HEK293 (cell line): ENCODE results near the gene RDX.
A peak's percentile ranks its signal among the peaks of the same experiment; 100 is the strongest.

ENCODE experiments used
- CTCF ChIA-PET: fragments of 350-600 bp; formaldehyde crosslinking; extraction: SDS; loops from one replicate; lab custom pipeline; 2021; ENCODE audit warnings: antibody characterized with exemption; lab: Yijun Ruan, JAX
- POLR2A ChIA-PET: fragments of 300-600 bp; formaldehyde crosslinking; extraction: SDS; loops from one replicate; lab custom pipeline; 2020; ENCODE audit warnings: antibody characterized with exemption, inconsistent platforms; lab: Yijun Ruan, JAX
- H3K27ac ChIP-seq: fragments of 200-500 bp; sonication (Bioruptor generic); 2 replicates; pipeline ENCODE4 v1.5.1; 2014; ENCODE audit warnings: low read depth, low read length, control low read depth, inconsistent platforms; ENCODE audit errors: extremely low read depth
- H3K36me3 ChIP-seq, 2 experiments: fragments of 200-500 bp in 1 of 2; sonication (Bioruptor generic) in 1 of 2; 1 replicate in 1 of 2; 2 replicates in 1 of 2; pipeline ENCODE4 v1.5.1; 2014 to 2017; ENCODE audit warnings: inconsistent platforms in 2 of 2, low read length in 2 of 2; ENCODE audit not compliant: control insufficient read depth in 2 of 2, insufficient read depth in 1 of 2
- H3K4me1 ChIP-seq: fragments of 200-500 bp; sonication (Bioruptor generic); 2 replicates; pipeline ENCODE4 v1.5.1; 2014; ENCODE audit warnings: mild to moderate bottlenecking, low read length, inconsistent platforms; ENCODE audit not compliant: control insufficient read depth, insufficient read depth
- H3K4me3 ChIP-seq: 2 replicates; pipeline ENCODE4 v1.5.1; 2011; ENCODE audit warnings: low read depth, mild to moderate bottlenecking, control low read depth, low read length, moderate library complexity
- H3K9me3 ChIP-seq: fragments of 200-500 bp; sonication (Bioruptor generic); 2 replicates; pipeline ENCODE4 v1.5.1; 2014; ENCODE audit warnings: low read depth, low read length, inconsistent platforms; ENCODE audit not compliant: control insufficient read depth, insufficient read depth
- IKZF3 ChIP-seq: fragments of 450-650 bp; IDR thresholded peaks from 2 replicates; pipeline ENCODE4 v1.5.0; 2018; ENCODE audit warnings: missing biosample characterization, mild to moderate bottlenecking, missing genetic modification characterization, moderate library complexity
- MZF1 ChIP-seq: fragments of 450-650 bp; formaldehyde crosslinking; IDR thresholded peaks from 2 replicates; pipeline ENCODE4 v1.5.1; 2017; ENCODE audit warnings: missing biosample characterization, missing genetic modification characterization, borderline replicate concordance
- TRIM28 ChIP-seq: IDR thresholded peaks from 2 replicates; pipeline ENCODE4 v1.6.1; 2011; ENCODE audit warnings: low read length, control low read depth, borderline replicate concordance
- YY1 ChIP-seq: fragments of 450-650 bp; formaldehyde crosslinking; IDR thresholded peaks from 2 replicates; pipeline ENCODE4 v1.5.1; 2018; ENCODE audit warnings: missing biosample characterization, missing genetic modification characterization
- ZBTB1 ChIP-seq: fragments of 450-650 bp; formaldehyde crosslinking; IDR thresholded peaks from 2 replicates; pipeline ENCODE4 v1.5.1; 2016; ENCODE audit warnings: missing biosample characterization, missing genetic modification characterization
- ZBTB21 ChIP-seq: fragments of 450-650 bp; formaldehyde crosslinking; IDR thresholded peaks from 2 replicates; pipeline ENCODE4 v1.5.1; 2017; ENCODE audit warnings: missing biosample characterization, missing genetic modification characterization
- ZBTB48 ChIP-seq: fragments of 450-650 bp; formaldehyde crosslinking; IDR thresholded peaks from 2 replicates; pipeline ENCODE4 v1.5.1; 2016; ENCODE audit warnings: missing biosample characterization, missing genetic modification characterization
- ZEB2 ChIP-seq: fragments of 450-650 bp; formaldehyde crosslinking; IDR thresholded peaks from 2 replicates; pipeline ENCODE4 v1.5.1; 2016; ENCODE audit warnings: missing biosample characterization, missing genetic modification characterization
- ZNF112 ChIP-seq: fragments of 450-650 bp; formaldehyde crosslinking; IDR thresholded peaks from 2 replicates; pipeline ENCODE4 v1.5.0; 2017; ENCODE audit warnings: missing biosample characterization, missing genetic modification characterization
- ZNF121 ChIP-seq: fragments of 450-650 bp; formaldehyde crosslinking; IDR thresholded peaks from 2 replicates; pipeline ENCODE4 v1.5.1; 2016; ENCODE audit warnings: missing biosample characterization, missing genetic modification characterization
- ZNF140 ChIP-seq: fragments of 450-650 bp; formaldehyde crosslinking; IDR thresholded peaks from 2 replicates; pipeline ENCODE4 v1.5.1; 2016; ENCODE audit warnings: missing biosample characterization, missing genetic modification characterization
- ZNF175 ChIP-seq: fragments of 450-650 bp; formaldehyde crosslinking; IDR thresholded peaks from 2 replicates; pipeline ENCODE4 v1.5.1; 2016; ENCODE audit warnings: missing biosample characterization, missing genetic modification characterization
- ZNF184 ChIP-seq: fragments of 450-650 bp; IDR thresholded peaks from 2 replicates; pipeline ENCODE4 v1.5.1; 2018; ENCODE audit warnings: missing biosample characterization, mild to moderate bottlenecking, missing genetic modification characterization
- ZNF19 ChIP-seq: fragments of 450-650 bp; formaldehyde crosslinking; IDR thresholded peaks from 2 replicates; pipeline ENCODE4; 2016; ENCODE audit warnings: missing biosample characterization, missing genetic modification characterization, low read depth
- ZNF202 ChIP-seq: fragments of 450-650 bp; formaldehyde crosslinking; IDR thresholded peaks from 2 replicates; pipeline ENCODE4 v1.5.1; 2016; ENCODE audit warnings: missing biosample characterization, missing genetic modification characterization, borderline replicate concordance
- ZNF292 ChIP-seq: fragments of 450-650 bp; formaldehyde crosslinking; IDR thresholded peaks from 2 replicates; pipeline ENCODE4 v1.5.1; 2016; ENCODE audit warnings: low read depth, missing biosample characterization, missing genetic modification characterization, borderline replicate concordance
- ZNF311 ChIP-seq: fragments of 450-650 bp; formaldehyde crosslinking; IDR thresholded peaks from 2 replicates; pipeline ENCODE4 v1.5.1; 2017; ENCODE audit warnings: missing biosample characterization, missing genetic modification characterization, borderline replicate concordance
- ZNF324 ChIP-seq: fragments of 450-650 bp; formaldehyde crosslinking; IDR thresholded peaks from 2 replicates; pipeline ENCODE4 v1.5.1; 2016; ENCODE audit warnings: missing biosample characterization, missing genetic modification characterization
- ZNF48 ChIP-seq: fragments of 450-650 bp; formaldehyde crosslinking; IDR thresholded peaks from 2 replicates; pipeline ENCODE4 v1.5.1; 2016; ENCODE audit warnings: missing biosample characterization, missing genetic modification characterization
- ZNF501 ChIP-seq: fragments of 450-650 bp; formaldehyde crosslinking; IDR thresholded peaks from 2 replicates; pipeline ENCODE4 v1.5.1; 2016; ENCODE audit warnings: missing biosample characterization, missing genetic modification characterization
- ZNF585B ChIP-seq: fragments of 450-650 bp; formaldehyde crosslinking; IDR thresholded peaks from 2 replicates; pipeline ENCODE4 v1.5.1; 2016; ENCODE audit warnings: missing biosample characterization, missing genetic modification characterization
- ZNF596 ChIP-seq: fragments of 450-650 bp; IDR thresholded peaks from 2 replicates; pipeline ENCODE4 v1.5.0; 2018; ENCODE audit warnings: missing biosample characterization, mild to moderate bottlenecking, missing genetic modification characterization, moderate library complexity
- ZNF600 ChIP-seq: fragments of 450-650 bp; formaldehyde crosslinking; IDR thresholded peaks from 2 replicates; pipeline ENCODE4 v1.5.1; 2016; ENCODE audit warnings: missing biosample characterization, missing genetic modification characterization
- ZNF624 ChIP-seq: fragments of 450-650 bp; formaldehyde crosslinking; IDR thresholded peaks from 2 replicates; pipeline ENCODE4 v1.5.1; 2017; ENCODE audit warnings: missing biosample characterization, missing genetic modification characterization
- ZNF658 ChIP-seq: fragments of 450-650 bp; formaldehyde crosslinking; IDR thresholded peaks from 2 replicates; pipeline ENCODE4; 2016; ENCODE audit warnings: missing biosample characterization, missing genetic modification characterization
- ZNF830 ChIP-seq: fragments of 450-650 bp; IDR thresholded peaks from 2 replicates; pipeline ENCODE4 v1.5.0; 2018; ENCODE audit warnings: missing biosample characterization, missing genetic modification characterization, low read depth, mild to moderate bottlenecking, moderate library complexity
- ZXDB ChIP-seq: fragments of 450-650 bp; formaldehyde crosslinking; IDR thresholded peaks from 2 replicates; pipeline ENCODE4 v1.5.1; 2016; ENCODE audit warnings: missing biosample characterization, missing genetic modification characterization
- TF ChIP-seq, protein P1 (sequence below): fragments of 450-650 bp; formaldehyde crosslinking; IDR thresholded peaks from 2 replicates; pipeline ENCODE4 v1.5.1; 2017; ENCODE audit warnings: missing biosample characterization, missing genetic modification characterization

Gene RDX

GRCh38 chr11:110331626-110332025 is 35.2 kb upstream of the RDX start (continued):
- TF ChIP-seq ZBTB48 (tag by site-specific recombination), result no peak
- no peak for TF ChIP-seq ZNF658
- no peak for TF ChIP-seq ZNF112 (tag by site-specific recombination)

- POLR2A ChIA-PET, result interaction anchor here (1.1 kb wide), 1 partner anchor 10 kb away, joined by 4 read pairs; no protein-coding TSS in a partner anchor
- H3K9me3 ChIP-seq, result no peaks in the 10 kb centered on the region
Observed at GRCh38 chr11:110329445-110329844, 33.0 kb upstream of the RDX start.

DNA sequence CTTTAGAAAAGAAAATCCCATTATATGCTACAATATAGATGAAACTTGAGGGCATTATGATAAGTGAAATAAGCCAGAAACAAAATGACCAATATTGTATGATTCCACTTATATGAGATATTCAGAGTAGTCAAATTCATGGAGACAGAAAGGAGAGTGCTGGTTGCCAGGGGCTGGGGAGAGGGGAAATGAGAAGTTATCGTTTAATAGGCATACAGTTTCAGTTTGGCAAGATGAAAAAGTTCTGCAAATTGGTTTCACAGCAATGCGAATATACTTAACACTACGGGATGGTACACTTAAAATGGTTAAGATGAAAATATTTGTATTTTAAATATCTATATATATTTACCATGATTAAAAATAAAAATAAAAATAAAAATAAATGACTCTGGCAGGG is 31.1 kb upstream of the RDX start:
- no peak overlapping the region for H3K4me3 ChIP-seq
- H3K36me3 ChIP-seq, result no peaks in the 10 kb centered on the region
- CTCF ChIA-PET, result no interaction called here
- POLR2A ChIA-PET, result no interaction called here
- no peaks in the 10 kb centered on the region for H3K4me1 ChIP-seq
- TF ChIP-seq ZNF202 (tag by site-specific recombination) (no peak), ZNF48 (no peak), ZNF596 (tag by site-specific recombination) (no peak), TRIM28 (no peak), YY1 (tag by site-specific recombination) (no peak), ZNF184 (tag by site-specific recombination) (no peak), IKZF3 (tag by site-specific recombination) (no peak), ZNF311 (tag by site-specific recombination) (no peak), ZXDB (no peak), ZNF830 (tag by site-specific recombination) (no peak), ZNF624 (tag by site-specific recombination) (no peak), ZNF121 (tag by site-specific recombination) (no peak), ZNF324 (no peak), ZEB2 (tag by site-specific recombination) (no peak), ZNF175 (tag by site-specific recombination) (no peak), MZF1 (tag by site-specific recombination) (no peak), ZBTB1 (no peak), ZNF292 (tag by site-specific recombination) (no peak), ZNF600 (tag by site-specific recombination) (no peak)
- TF ChIP-seq, protein P1, sequence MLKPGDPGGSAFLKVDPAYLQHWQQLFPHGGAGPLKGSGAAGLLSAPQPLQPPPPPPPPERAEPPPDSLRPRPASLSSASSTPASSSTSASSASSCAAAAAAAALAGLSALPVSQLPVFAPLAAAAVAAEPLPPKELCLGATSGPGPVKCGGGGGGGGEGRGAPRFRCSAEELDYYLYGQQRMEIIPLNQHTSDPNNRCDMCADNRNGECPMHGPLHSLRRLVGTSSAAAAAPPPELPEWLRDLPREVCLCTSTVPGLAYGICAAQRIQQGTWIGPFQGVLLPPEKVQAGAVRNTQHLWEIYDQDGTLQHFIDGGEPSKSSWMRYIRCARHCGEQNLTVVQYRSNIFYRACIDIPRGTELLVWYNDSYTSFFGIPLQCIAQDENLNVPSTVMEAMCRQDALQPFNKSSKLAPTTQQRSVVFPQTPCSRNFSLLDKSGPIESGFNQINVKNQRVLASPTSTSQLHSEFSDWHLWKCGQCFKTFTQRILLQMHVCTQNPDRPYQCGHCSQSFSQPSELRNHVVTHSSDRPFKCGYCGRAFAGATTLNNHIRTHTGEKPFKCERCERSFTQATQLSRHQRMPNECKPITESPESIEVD (tag by site-specific recombination), result no peak
- H3K9me3 ChIP-seq, result no peaks in the 10 kb centered on the region
- no peak overlapping the region for H3K27ac ChIP-seq

More at GRCh38 chr11:110329445-110329844, 33.0 kb upstream of the RDX start:
- CTCF ChIA-PET, result interaction anchor here (1.2 kb wide), 1 partner anchor 132 kb away, joined by 3 read pairs; no protein-coding TSS in a partner anchor
- no peaks in the 10 kb centered on the region for H3K36me3 ChIP-seq
- no peak overlapping the region for H3K27ac ChIP-seq
- H3K4me1 ChIP-seq, result no peaks in the 10 kb centered on the region
- TF ChIP-seq ZNF140 (no peak), ZBTB21 (tag by site-specific recombination) (no peak), ZNF585B (peak; percentile 51; the same call in 1 of the 2 replicates), ZNF19 (tag by site-specific recombination) (no peak), ZNF501 (no peak)
- H3K4me3 ChIP-seq, result no peak overlapping the region
